ENCODE results near the gene PLA2G2C. TPM values are rescaled to one million over a fixed set of nuclear protein-coding genes. Genes with fewer than 3 reads are reported as not detected.

Gene PLA2G2C
- total and polyA plus RNA-seq, 2 of the 13 experiments (the other 11 are each of a cell fraction or from before 2014, with no cell fraction given) = not detected

GRCh38 chr1:20223551-20224419 lies 37.5 kb upstream of the PLA2G2C start (continued):
- TF ChIP-seq CSRNP1 (CRISPR knock-in tag; IDR thresholded peaks at IDR 0.05) = no peak

- FAIRE-seq (no peak), DNase-seq (ENCODE audit: low spot score) (no peak), ATAC-seq (no peak)
- Histone ChIP-seq H2AFZ (ENCODE audit: low read length) (no peak overlapping the region), H3K9ac (ENCODE audit: insufficient read depth, low read depth, low read length) (no peak overlapping the region), H3K4me1 (ENCODE audit: insufficient read depth, low read length) (no peaks in the 10 kb centered on the region), H3K27ac (ENCODE audit: extremely low read length, insufficient read depth, low read length) (no peak overlapping the region), H4K20me1 (ENCODE audit: insufficient read depth, low read length) (no peaks in the 10 kb centered on the region), H3K79me2 (ENCODE audit: insufficient read depth, low read length) (no peaks in the 10 kb centered on the region), H3K36me3 (replicated peaks in 1 of 2; ENCODE audit: control insufficient read depth in 1 of 2, insufficient read depth in 2 of 2, low read length in 2 of 2) (no peaks in the 10 kb centered on the region), H3K27me3 (ENCODE audit: control insufficient read depth in 1 of 2, insufficient read depth in 2 of 2, low read length in 2 of 2) (peaks cover 1 to 69% of the 10 kb centered on the region in 2 experiments; a peak in 3 of 5 replicates), H3K4me2 (ENCODE audit: low read depth, low read length) (no peak overlapping the region), H3K4me3 (replicated peaks in 1 of 3; ENCODE audit: insufficient read depth in 1 of 3, low read depth in 2 of 3, low read length in 3 of 3) (no peak overlapping the region), H3K9me3 (ENCODE audit: low read length) (no peaks in the 10 kb centered on the region)
- WGBS (ENCODE audit: low lambda C conversion rate) = 98% methylated on average over 2 of the region's 2 CpGs
- ChIA-PET POLR2A (no interaction called here), CTCF (ENCODE audit: low intra/inter-chr PET ratio, low total read pairs) (no interaction called here)
- BruUV-seq (replicated peaks) = no TSS peak
- in situ Hi-C loops (cut with HindIII; ENCODE audit: extremely low pct_ligation_motif_present, low pct_unique_long_range_greater_than_20kb) (loop anchor here (5.0 kb wide), 1 partner anchor 269 kb away; no protein-coding TSS in a partner anchor), intact Hi-C loops (cut with micrococcal nuclease; ENCODE audit: unreplicated experiment) (no loop called here)
- TF ChIP-seq MXD4 (CRISPR knock-in tag; IDR thresholded peaks at IDR 0.05) (no peak), PAWR (CRISPR knock-in tag; IDR thresholded peaks at IDR 0.05; ENCODE audit: borderline replicate concordance) (no peak), AKAP8 (CRISPR knock-in tag; IDR thresholded peaks at IDR 0.05) (no peak), ZXDC (CRISPR knock-in tag; IDR thresholded peaks at IDR 0.05) (no peak), E2F2 (CRISPR knock-in tag; IDR thresholded peaks at IDR 0.05; ENCODE audit: borderline replicate concordance) (no peak), HNRNPLL (IDR thresholded peaks at IDR 0.05; ENCODE audit: low read depth, low read length, poor library complexity, severe bottlenecking) (no peak), DRAP1 (CRISPR knock-in tag; IDR thresholded peaks at IDR 0.05) (no peak), ZNF609 (CRISPR knock-in tag; IDR thresholded peaks at IDR 0.05; ENCODE audit: borderline replicate concordance) (no peak), RFXANK (CRISPR knock-in tag; IDR thresholded peaks at IDR 0.05) (no peak)
These were observed 36.8 kb upstream of the PLA2G2C start for GRCh38 chr1:20223106-20223505.

Data from HepG2 (cell line).